ENCODE results near the gene GRIK1. TPM values are rescaled to one million over a fixed set of nuclear protein-coding genes. Genes with fewer than 3 reads are reported as not detected.

GRIK1 gene
- total RNA-seq, 1 donor = not detected

GRCh38 chr21:29829564-29830275 lies 110.1 kb downstream of the GRIK1 start:
- DNase-seq (ENCODE audit: insufficient read length, low spot score, missing footprints) = no peak

GRCh38 chr21:29827647-29828046 lies 112.1 kb downstream of the GRIK1 start:
- TF ChIP-seq CTCF (IDR thresholded peaks at IDR 0.05; ENCODE audit: extremely low read depth, low read depth, low read length) = no peak
- H4K20me1 ChIP-seq (ENCODE audit: insufficient read depth, low read length) = no peaks in the 10 kb centered on the region
- H3K27me3 ChIP-seq (ENCODE audit: insufficient read depth, low read length) = no peaks in the 10 kb centered on the region
- no peak overlapping the region for H3K4me2 ChIP-seq (ENCODE audit: insufficient read depth, low read length)
- no peak overlapping the region for H3K4me3 ChIP-seq (ENCODE audit: insufficient read depth, low read length)
- no peaks in the 10 kb centered on the region for H3K79me2 ChIP-seq (ENCODE audit: insufficient read depth, low read length)
- no peaks in the 10 kb centered on the region for H3K4me1 ChIP-seq (ENCODE audit: insufficient read depth, low read length)
- H3K36me3 ChIP-seq (ENCODE audit: insufficient read depth, low read length) = no peaks in the 10 kb centered on the region
- H2AFZ ChIP-seq (ENCODE audit: low read length) = no peak overlapping the region
- DNase-seq (ENCODE audit: insufficient read length, low spot score, missing footprints) = no peak
- no peak overlapping the region for H3K27ac ChIP-seq (ENCODE audit: low read depth, low read length)
- H3K9me3 ChIP-seq (ENCODE audit: low read depth, low read length) = peaks cover 3% of the 10 kb centered on the region

More at GRCh38 chr21:29829564-29830275, 110.1 kb downstream of the GRIK1 start:
- H3K4me3 ChIP-seq (ENCODE audit: insufficient read depth, low read length) = no peak overlapping the region
- no peaks in the 10 kb centered on the region for H4K20me1 ChIP-seq (ENCODE audit: insufficient read depth, low read length)
- H2AFZ ChIP-seq (ENCODE audit: low read length) = no peak overlapping the region
- TF ChIP-seq CTCF (IDR thresholded peaks at IDR 0.05; ENCODE audit: extremely low read depth, low read depth, low read length) = no peak
- peaks cover 3% of the 10 kb centered on the region for H3K9me3 ChIP-seq (ENCODE audit: low read depth, low read length)
- H3K4me1 ChIP-seq (ENCODE audit: insufficient read depth, low read length) = no peaks in the 10 kb centered on the region
- no peak overlapping the region for H3K27ac ChIP-seq (ENCODE audit: low read depth, low read length)
- no peak overlapping the region for H3K4me2 ChIP-seq (ENCODE audit: insufficient read depth, low read length)
- no peaks in the 10 kb centered on the region for H3K36me3 ChIP-seq (ENCODE audit: insufficient read depth, low read length)
- H3K27me3 ChIP-seq (ENCODE audit: insufficient read depth, low read length) = no peaks in the 10 kb centered on the region
- no peaks in the 10 kb centered on the region for H3K79me2 ChIP-seq (ENCODE audit: insufficient read depth, low read length)

GRCh38 chr21:29827236-29827635 lies 112.6 kb downstream of the GRIK1 start:
- Histone ChIP-seq H3K27me3 (ENCODE audit: insufficient read depth, low read length) (no peaks in the 10 kb centered on the region), H3K27ac (ENCODE audit: low read depth, low read length) (no peak overlapping the region), H4K20me1 (ENCODE audit: insufficient read depth, low read length) (no peaks in the 10 kb centered on the region), H2AFZ (ENCODE audit: low read length) (no peak overlapping the region), H3K4me1 (ENCODE audit: insufficient read depth, low read length) (no peaks in the 10 kb centered on the region), H3K79me2 (ENCODE audit: insufficient read depth, low read length) (no peaks in the 10 kb centered on the region), H3K36me3 (ENCODE audit: insufficient read depth, low read length) (no peaks in the 10 kb centered on the region), H3K4me3 (ENCODE audit: insufficient read depth, low read length) (no peak overlapping the region), H3K4me2 (ENCODE audit: insufficient read depth, low read length) (no peak overlapping the region), H3K9me3 (ENCODE audit: low read depth, low read length) (peaks cover 3% of the 10 kb centered on the region)
- no peak for DNase-seq (ENCODE audit: insufficient read length, low spot score, missing footprints)
- no peak for TF ChIP-seq CTCF (IDR thresholded peaks at IDR 0.05; ENCODE audit: extremely low read depth, low read depth, low read length)

- Histone ChIP-seq H3K4me3 (ENCODE audit: insufficient read depth, low read length) (no peak overlapping the region), H3K27ac (ENCODE audit: low read depth, low read length) (no peak overlapping the region), H3K4me2 (ENCODE audit: insufficient read depth, low read length) (no peak overlapping the region), H4K20me1 (ENCODE audit: insufficient read depth, low read length) (no peaks in the 10 kb centered on the region), H3K27me3 (ENCODE audit: insufficient read depth, low read length) (no peaks in the 10 kb centered on the region), H3K4me1 (ENCODE audit: insufficient read depth, low read length) (no peaks in the 10 kb centered on the region), H2AFZ (ENCODE audit: low read length) (no peak overlapping the region), H3K9me3 (ENCODE audit: low read depth, low read length) (peaks cover 3% of the 10 kb centered on the region), H3K79me2 (ENCODE audit: insufficient read depth, low read length) (no peaks in the 10 kb centered on the region), H3K36me3 (ENCODE audit: insufficient read depth, low read length) (no peaks in the 10 kb centered on the region)
- TF ChIP-seq CTCF (IDR thresholded peaks at IDR 0.05; ENCODE audit: extremely low read depth, low read depth, low read length) = no peak
- no peak for DNase-seq (ENCODE audit: insufficient read length, low spot score, missing footprints)
These were observed 113.4 kb downstream of the GRIK1 start for GRCh38 chr21:29826386-29826785.
